Measurements from ENCODE around the gene LMF1. TPM values are rescaled to one million over a fixed set of nuclear protein-coding genes. Genes with fewer than 3 reads are reported as not detected.

The LMF1 gene
- polyA plus RNA-seq, 1 donor (not counting 4 experiments of a cell fraction or from before 2014, with no cell fraction given) = 3.1 TPM

DNA sequence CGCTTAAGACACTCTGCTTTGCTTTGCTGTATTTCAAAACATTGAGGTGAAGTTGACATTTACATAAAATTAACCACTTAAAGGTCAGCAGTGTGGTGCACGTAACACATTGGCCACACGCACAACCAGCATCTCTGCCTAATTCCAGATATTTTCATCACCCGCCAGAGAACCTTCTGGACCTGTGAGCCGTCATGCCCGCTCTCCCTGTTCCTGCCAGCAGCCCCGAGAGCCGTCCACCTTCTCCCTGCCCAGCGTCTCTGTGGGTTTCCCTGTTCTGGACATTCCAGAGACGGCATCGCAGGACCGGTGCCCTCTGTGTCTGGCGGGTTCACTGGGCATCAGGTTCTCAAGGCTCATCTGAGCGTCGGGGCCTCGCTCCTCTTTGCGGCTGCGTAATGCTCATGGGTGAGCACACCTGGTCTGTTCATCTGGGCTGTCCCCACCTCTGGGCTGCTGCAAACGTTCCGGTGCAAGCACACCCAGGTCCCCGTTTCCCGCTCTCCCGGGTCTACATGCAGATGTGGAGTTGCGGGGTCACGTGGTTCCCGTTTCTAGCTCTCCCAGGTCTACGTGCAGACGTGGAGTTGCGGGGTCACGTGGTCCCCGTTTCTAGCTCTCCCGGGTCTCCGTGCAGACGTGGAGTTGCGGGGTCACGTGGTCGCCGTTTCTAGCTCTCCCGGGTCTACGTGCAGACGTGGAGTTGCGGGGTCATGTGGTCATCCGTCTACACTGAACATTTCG is 122.1 kb downstream of the LMF1 start:
- dilution Hi-C loops (cut with MboI; ENCODE audit: extremely low pct_ligation_motif_present, low sequenced_read_pairs) = no loop called here
- Histone ChIP-seq H3K4me3 (ENCODE audit: control insufficient read depth in 2 of 3, extremely low read depth in 1 of 3, insufficient read depth in 2 of 3, low read depth in 1 of 3, low read length in 3 of 3) (no peak overlapping the region), H3K9me1 (ENCODE audit: control insufficient read depth, extremely low read depth, insufficient read depth, low read length) (no peaks in the 10 kb centered on the region), H4K20me1 (ENCODE audit: control insufficient read depth, extremely low read depth, insufficient read depth, low read length) (no peaks in the 10 kb centered on the region), H3K27ac (ENCODE audit: control insufficient read depth, insufficient read depth, low read length) (no peak overlapping the region), H3K4me1 (ENCODE audit: control insufficient read depth, extremely low read depth, insufficient read depth, low read length) (no peaks in the 10 kb centered on the region), H3K9me3 (ENCODE audit: control insufficient read depth, low read depth, low read length) (peaks cover 27% of the 10 kb centered on the region), H3K4me2 (ENCODE audit: control insufficient read depth, extremely low read depth, insufficient read depth, low read depth, low read length) (no peak overlapping the region), H3K9ac (ENCODE audit: control insufficient read depth, extremely low read depth, insufficient read depth, low read length) (no peak overlapping the region), H3K36me3 (ENCODE audit: control insufficient read depth in 2 of 2, extremely low read depth in 1 of 2, insufficient read depth in 2 of 2, low read length in 2 of 2) (no peaks in the 10 kb centered on the region), H3K79me2 (ENCODE audit: control insufficient read depth, insufficient read depth, low read length) (no peaks in the 10 kb centered on the region), H2AFZ (ENCODE audit: control insufficient read depth, low read length) (no peak overlapping the region), H3K27me3 (ENCODE audit: control insufficient read depth, extremely low read depth, insufficient read depth, low read length) (no peaks in the 10 kb centered on the region)
- no peak for FAIRE-seq
- DNase-seq (ENCODE audit: low read depth, low spot score) = no peak
- TF ChIP-seq, protein P1, sequence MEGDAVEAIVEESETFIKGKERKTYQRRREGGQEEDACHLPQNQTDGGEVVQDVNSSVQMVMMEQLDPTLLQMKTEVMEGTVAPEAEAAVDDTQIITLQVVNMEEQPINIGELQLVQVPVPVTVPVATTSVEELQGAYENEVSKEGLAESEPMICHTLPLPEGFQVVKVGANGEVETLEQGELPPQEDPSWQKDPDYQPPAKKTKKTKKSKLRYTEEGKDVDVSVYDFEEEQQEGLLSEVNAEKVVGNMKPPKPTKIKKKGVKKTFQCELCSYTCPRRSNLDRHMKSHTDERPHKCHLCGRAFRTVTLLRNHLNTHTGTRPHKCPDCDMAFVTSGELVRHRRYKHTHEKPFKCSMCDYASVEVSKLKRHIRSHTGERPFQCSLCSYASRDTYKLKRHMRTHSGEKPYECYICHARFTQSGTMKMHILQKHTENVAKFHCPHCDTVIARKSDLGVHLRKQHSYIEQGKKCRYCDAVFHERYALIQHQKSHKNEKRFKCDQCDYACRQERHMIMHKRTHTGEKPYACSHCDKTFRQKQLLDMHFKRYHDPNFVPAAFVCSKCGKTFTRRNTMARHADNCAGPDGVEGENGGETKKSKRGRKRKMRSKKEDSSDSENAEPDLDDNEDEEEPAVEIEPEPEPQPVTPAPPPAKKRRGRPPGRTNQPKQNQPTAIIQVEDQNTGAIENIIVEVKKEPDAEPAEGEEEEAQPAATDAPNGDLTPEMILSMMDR (optimal IDR thresholded peaks at IDR 0.05 in 1 of 3, IDR thresholded peaks at IDR 0.05 in 1 of 3, conservative IDR thresholded peaks at IDR 0.05 in 1 of 3; ENCODE audit: extremely low read depth in 1 of 3, insufficient read depth in 2 of 3, low read length in 3 of 3) = no peak
- no peak for TF ChIP-seq EZH2 (IDR thresholded peaks at IDR 0.05; ENCODE audit: low read length)

DNA sequence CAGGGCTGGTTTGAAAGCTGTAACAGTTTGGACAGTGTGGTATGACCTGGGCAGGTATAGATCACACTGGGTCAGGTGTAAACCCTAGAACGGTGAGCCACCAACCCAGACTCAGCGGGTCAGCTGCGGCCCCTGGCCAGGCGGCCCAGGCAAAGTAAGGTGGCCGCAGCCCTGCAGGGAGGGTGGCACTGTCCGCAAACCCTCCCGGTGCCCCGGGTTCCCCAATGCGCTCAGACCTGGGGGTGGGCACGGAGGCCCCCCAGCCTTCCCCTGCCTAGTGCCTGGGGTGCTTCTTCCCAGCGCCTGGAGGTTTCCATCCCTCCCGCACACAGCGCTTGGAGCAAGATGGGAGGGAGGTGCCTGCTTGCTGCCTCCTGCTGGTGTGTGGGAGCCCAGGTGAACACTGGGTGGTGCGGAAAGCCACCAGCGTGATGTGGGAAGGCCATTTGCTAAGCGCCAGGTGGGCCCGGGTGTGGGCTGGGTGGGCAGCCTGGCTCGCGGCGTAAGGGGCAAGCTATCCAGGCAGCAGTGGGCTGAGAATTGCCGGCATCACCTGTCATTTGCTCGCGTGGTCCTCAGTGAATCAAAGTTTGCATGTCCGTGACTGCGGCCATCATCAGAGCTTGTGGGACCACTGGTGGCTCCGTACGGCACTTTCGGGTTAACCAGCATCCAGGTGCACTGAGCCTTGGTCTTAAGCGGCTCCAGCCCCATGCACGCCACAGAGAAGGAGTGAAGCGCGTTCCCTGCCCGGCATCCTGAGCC is 122.9 kb downstream of the LMF1 start:
- Histone ChIP-seq H3K27me3 (ENCODE audit: control insufficient read depth, extremely low read depth, insufficient read depth, low read length) (no peaks in the 10 kb centered on the region), H3K9ac (ENCODE audit: control insufficient read depth, extremely low read depth, insufficient read depth, low read length) (no peak overlapping the region), H3K9me1 (ENCODE audit: control insufficient read depth, extremely low read depth, insufficient read depth, low read length) (no peaks in the 10 kb centered on the region), H4K20me1 (ENCODE audit: control insufficient read depth, extremely low read depth, insufficient read depth, low read length) (no peaks in the 10 kb centered on the region), H3K4me3 (ENCODE audit: control insufficient read depth in 2 of 3, extremely low read depth in 1 of 3, insufficient read depth in 2 of 3, low read depth in 1 of 3, low read length in 3 of 3) (no peak overlapping the region), H3K27ac (ENCODE audit: control insufficient read depth, insufficient read depth, low read length) (no peak overlapping the region), H3K36me3 (ENCODE audit: control insufficient read depth in 2 of 2, extremely low read depth in 1 of 2, insufficient read depth in 2 of 2, low read length in 2 of 2) (no peaks in the 10 kb centered on the region), H2AFZ (ENCODE audit: control insufficient read depth, low read length) (no peak overlapping the region), H3K4me2 (ENCODE audit: control insufficient read depth, extremely low read depth, insufficient read depth, low read depth, low read length) (no peak overlapping the region), H3K79me2 (ENCODE audit: control insufficient read depth, insufficient read depth, low read length) (no peaks in the 10 kb centered on the region), H3K9me3 (ENCODE audit: control insufficient read depth, low read depth, low read length) (peaks cover 26% of the 10 kb centered on the region), H3K4me1 (ENCODE audit: control insufficient read depth, extremely low read depth, insufficient read depth, low read length) (no peaks in the 10 kb centered on the region)
- FAIRE-seq = no peak
- dilution Hi-C loops (cut with MboI; ENCODE audit: extremely low pct_ligation_motif_present, low sequenced_read_pairs) = no loop called here
- no peak for DNase-seq (ENCODE audit: low read depth, low spot score)
- TF ChIP-seq, protein P1 (optimal IDR thresholded peaks at IDR 0.05 in 1 of 3, IDR thresholded peaks at IDR 0.05 in 1 of 3, conservative IDR thresholded peaks at IDR 0.05 in 1 of 3; ENCODE audit: extremely low read depth in 1 of 3, insufficient read depth in 2 of 3, low read length in 3 of 3) = no peak
- TF ChIP-seq EZH2 (IDR thresholded peaks at IDR 0.05; ENCODE audit: low read length) = no peak

Data from keratinocyte (primary cell).